ENCODE results near the gene SLC4A7.
"Not testable (repeated sequence)": the region's sequence is repeated elsewhere in the genome, so short reads cannot be mapped to it uniquely, and the experiment has no call there.

The SLC4A7 gene

GRCh38 chr3:27429909-27430308 is 54.3 kb downstream of the SLC4A7 start:
- DNase-seq (ENCODE audit: low read depth in 3 of 3): no peak

DNA sequence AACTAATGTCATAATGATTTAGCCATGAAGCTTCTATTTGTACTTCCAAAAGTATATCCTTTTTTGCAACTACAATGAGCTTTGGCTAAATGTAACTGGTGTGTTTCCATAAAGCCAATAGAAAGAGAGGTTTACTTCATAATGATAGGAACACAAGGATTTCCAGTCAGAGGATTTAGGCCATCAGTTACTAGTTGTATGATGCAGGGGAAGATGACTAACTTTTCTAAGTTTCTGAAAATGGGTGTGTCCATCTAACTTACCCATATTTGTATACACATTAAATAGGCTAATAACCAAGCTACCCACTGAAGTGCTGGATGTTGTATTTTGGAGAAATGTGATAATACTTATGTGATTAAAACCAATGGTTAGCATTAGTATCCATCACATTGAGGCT is 55.7 kb downstream of the SLC4A7 start:
- DNase-seq (ENCODE audit: low read depth in 3 of 3): no peak

DNA sequence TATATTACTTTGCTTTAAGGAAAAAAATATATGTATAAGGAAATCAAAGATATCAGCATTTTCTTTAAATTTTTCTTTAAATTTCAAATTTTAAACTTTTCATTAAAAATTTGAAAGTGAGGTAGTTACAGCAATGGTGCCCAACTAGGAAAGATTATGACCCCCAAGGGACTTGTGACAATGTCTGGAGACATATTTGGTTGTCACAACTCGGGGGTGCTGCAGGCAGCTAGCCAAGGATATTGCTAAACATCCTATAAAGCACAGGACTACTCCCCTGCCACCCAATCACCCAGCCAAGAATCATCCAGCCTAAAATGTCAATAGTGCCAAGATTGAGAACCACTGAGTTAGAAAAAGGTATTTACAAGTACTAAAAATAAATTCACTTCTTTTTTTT is 57.3 kb downstream of the SLC4A7 start:
- no peak for DNase-seq (ENCODE audit: low read depth in 3 of 3)

DNA sequence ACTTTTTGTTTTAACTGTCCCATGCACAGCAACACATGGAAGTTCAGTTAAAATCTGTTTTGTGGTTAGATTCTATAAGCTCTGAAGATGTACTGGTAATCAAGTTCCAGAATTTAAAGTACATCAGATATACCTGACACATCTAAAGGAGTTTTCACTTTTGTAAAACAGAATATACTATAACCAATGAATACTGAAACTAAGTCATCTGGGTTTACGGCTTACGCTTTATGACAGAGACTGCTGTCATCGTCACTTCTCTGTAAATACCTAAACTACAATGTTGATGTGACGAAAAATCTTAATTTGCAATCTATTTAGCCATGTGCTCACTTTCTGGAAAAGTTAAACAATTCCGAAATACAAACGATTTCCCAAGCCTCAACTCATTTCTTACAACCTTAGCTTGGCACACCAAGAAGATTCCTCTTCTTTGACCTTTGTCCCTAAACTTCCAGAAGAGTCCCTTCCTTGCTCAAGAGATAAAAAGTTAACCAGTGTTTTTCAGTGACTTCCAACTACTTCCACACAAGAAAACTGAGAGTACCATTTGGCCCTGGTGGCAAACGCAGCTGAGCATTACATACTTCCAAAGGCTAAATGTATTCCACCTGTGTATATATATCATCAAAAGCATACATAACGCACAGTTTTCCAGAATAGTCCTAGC is 58.2 kb downstream of the SLC4A7 start:
- no peak for DNase-seq (ENCODE audit: low read depth in 3 of 3)

- DNase-seq (ENCODE audit: low read depth in 3 of 3): not testable (repeated sequence)
Observed at GRCh38 chr3:27424812-27425521, 59.2 kb downstream of the SLC4A7 start.

- no peak for DNase-seq (ENCODE audit: low read depth in 3 of 3)
Observed at GRCh38 chr3:27423463-27423862, 60.7 kb downstream of the SLC4A7 start.

- no peak for DNase-seq (ENCODE audit: low read depth in 3 of 3)
Observed at GRCh38 chr3:27422617-27423016, 61.6 kb downstream of the SLC4A7 start.

GRCh38 chr3:27415202-27415601 is 69.0 kb downstream of the SLC4A7 start:
- no peak for DNase-seq (ENCODE audit: low read depth in 3 of 3)

GRCh38 chr3:27392950-27393679 is 91.1 kb downstream of the SLC4A7 start:
- no peak for DNase-seq (ENCODE audit: low read depth in 3 of 3)

- not testable (repeated sequence) for DNase-seq (ENCODE audit: low read depth in 3 of 3)
Observed at GRCh38 chr3:27392414-27392813, 91.8 kb downstream of the SLC4A7 start.

DNA sequence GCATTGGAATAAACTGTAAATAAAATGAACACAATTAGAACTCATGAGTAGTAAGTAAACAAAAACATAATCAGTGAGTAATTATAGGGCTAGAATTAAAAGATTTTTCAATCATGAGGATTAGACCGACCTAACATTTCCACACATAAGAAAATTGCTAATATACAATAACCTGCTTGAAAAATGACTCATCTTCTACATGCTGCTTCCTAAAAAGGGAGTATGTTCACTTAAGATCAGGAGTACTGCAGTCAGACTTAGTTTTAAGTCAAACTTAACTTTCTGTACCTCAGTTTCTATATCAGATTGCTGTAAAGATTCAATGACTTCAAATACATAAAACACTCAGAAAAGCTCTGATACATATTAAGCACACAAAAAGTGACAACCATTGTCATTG is 92.4 kb downstream of the SLC4A7 start:
- no peak for DNase-seq (ENCODE audit: low read depth in 3 of 3)

- DNase-seq (ENCODE audit: low read depth in 3 of 3): no peak
Observed at GRCh38 chr3:27387625-27388024, 96.6 kb downstream of the SLC4A7 start.

GRCh38 chr3:27385504-27385903 is 98.7 kb downstream of the SLC4A7 start:
- DNase-seq (ENCODE audit: low read depth in 3 of 3): no peak

DNA sequence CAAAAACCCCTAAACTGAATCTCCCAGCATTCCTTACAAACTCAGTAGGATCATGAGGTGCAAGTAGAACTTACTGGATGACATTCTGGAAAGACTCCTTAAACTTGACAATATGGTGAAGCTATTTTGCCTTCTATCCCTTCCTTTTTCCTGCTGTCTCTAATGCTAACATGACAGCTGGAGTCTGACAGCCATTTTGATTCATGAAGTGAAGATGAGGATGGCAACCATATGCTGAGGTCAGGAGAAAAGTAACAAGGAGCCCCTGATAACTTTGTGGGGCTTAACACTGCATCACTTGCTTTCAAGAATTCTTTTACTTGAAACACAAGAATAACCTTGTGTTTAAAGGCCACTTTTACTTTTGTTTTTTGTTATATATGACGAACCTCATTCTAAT is 100.0 kb downstream of the SLC4A7 start:
- DNase-seq (ENCODE audit: low read depth in 3 of 3): no peak

GRCh38 chr3:27380433-27381357 is 103.5 kb downstream of the SLC4A7 start:
- no peak for DNase-seq (ENCODE audit: low read depth in 3 of 3)

DNA sequence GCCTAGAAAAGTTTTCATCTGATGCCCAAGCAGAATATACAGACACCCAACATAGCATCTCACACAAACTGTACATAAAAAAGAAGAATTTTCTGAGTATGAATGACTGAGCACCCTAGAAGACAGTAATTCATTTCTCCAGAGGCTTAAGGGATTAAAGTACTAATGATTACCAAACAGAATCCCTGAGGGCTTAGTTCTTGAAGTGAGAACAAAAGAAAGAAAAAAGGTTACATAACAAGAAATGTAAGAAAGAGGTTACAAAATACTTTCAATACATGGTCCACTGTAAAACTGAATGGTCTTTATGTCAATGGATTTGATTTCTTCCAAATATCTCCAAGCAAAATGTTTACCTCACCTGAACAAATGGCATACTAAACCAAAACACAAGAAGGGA is 105.9 kb downstream of the SLC4A7 start:
- no peak for DNase-seq (ENCODE audit: low read depth in 3 of 3)

- DNase-seq (ENCODE audit: low read depth in 3 of 3): no peak
Observed at GRCh38 chr3:27376109-27376772, 107.9 kb downstream of the SLC4A7 start.

GRCh38 chr3:27368831-27369607 is 115.2 kb downstream of the SLC4A7 start, which contains the start of gene NEK10:
TSS of gene NEK10 (minus strand) at chr3:27369383. CDS start at chr3:27352882, 16,501 bp downstream.
- peak; percentile 75 to 86 (median 80) for DNase-seq (ENCODE audit: low read depth in 3 of 3)

DNA sequence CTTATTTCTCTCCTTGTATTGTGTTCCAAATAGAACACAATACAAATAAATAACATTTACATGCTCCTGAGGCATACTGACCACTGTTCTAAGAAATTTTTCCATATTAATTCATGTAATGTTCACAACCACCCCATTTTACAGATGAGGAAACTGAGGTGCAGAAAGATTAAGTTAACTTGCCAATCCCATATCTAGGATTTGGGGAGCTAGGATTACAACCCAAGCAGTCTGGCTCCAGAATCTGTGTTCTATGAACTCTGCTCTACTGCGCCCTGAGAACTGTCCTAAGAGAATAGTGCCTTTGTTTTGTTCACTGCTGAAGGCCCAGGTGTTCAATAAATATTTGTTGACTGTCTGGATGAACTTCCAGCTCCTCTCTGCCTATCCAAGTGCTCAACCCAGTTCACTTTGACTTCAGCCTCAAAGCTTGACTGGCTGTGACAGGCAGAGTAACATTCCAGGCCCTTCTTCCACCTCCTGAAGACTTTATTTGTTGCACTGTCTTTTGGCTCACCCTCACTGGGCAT is 118.1 kb downstream of the SLC4A7 start:
- no peak for DNase-seq (ENCODE audit: low read depth in 3 of 3)

Measured in stimulated activated CD4-positive, alpha-beta T cell treated with anti-CD3 and anti-CD28 coated beads, TNF-alpha, amount 100 ng/mL, for 4 hours (primary cell).